ENCODE data around the gene CDK19. TPM values are rescaled to one million over a fixed set of nuclear protein-coding genes. Genes with fewer than 3 reads are reported as not detected.
A peak's percentile ranks its signal among the peaks of the same experiment; 100 is the strongest.

CDK19 gene
- total and polyA plus RNA-seq, 2 of the 13 experiments (the other 11 are each of a cell fraction or from before 2014, with no cell fraction given) = 13.4 to 27.0 TPM

DNA sequence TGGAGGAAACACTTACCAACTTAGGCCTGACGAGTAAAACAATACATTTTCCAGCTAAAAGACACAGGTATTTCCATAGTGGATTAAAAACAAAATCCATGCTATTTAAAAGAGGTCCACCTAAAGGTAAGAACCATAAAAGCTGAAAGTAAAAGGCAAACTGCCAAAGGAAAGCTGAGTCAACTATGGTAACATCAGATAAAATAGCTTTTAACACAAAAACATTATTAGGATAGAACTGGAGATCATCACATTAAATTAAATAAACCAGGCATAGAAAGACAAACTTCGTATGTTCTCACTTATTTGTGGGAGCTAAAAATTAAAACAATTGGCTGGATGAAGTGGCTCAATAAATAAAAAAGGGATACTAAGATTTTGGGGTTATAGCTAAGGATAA, 172.1 kb downstream of the CDK19 start:
- Histone ChIP-seq H3K4me1 (ENCODE audit: insufficient read depth, low read length) (no peaks in the 10 kb centered on the region), H3K27me3 (ENCODE audit: control insufficient read depth in 1 of 2, insufficient read depth in 2 of 2, low read length in 2 of 2) (no peaks in the 10 kb centered on the region), H3K79me2 (ENCODE audit: insufficient read depth, low read length) (no peaks in the 10 kb centered on the region), H4K20me1 (ENCODE audit: insufficient read depth, low read length) (no peaks in the 10 kb centered on the region), H2AFZ (ENCODE audit: low read length) (no peak overlapping the region), H3K4me2 (ENCODE audit: low read depth, low read length) (no peak overlapping the region), H3K9ac (ENCODE audit: insufficient read depth, low read depth, low read length) (no peak overlapping the region), H3K4me3 (replicated peaks in 1 of 3; ENCODE audit: insufficient read depth in 1 of 3, low read depth in 2 of 3, low read length in 3 of 3) (no peak overlapping the region), H3K9me3 (ENCODE audit: low read length) (no peaks in the 10 kb centered on the region), H3K27ac (ENCODE audit: extremely low read length, insufficient read depth, low read length) (no peak overlapping the region), H3K36me3 (replicated peaks in 1 of 2; ENCODE audit: control insufficient read depth in 1 of 2, insufficient read depth in 2 of 2, low read length in 2 of 2) (peaks cover 2 to 21% of the 10 kb centered on the region in 2 experiments; a peak in 4 of 5 replicates)
- DNase-seq (ENCODE audit: low spot score) (no peak), FAIRE-seq (no peak), ATAC-seq (no peak)
- no TSS peak for BruUV-seq (replicated peaks)
- CTCF ChIA-PET (ENCODE audit: low intra/inter-chr PET ratio, low total read pairs) = no interaction called here
- WGBS (ENCODE audit: low lambda C conversion rate) = 92% methylated on average over 2 of the region's 2 CpGs
- in situ Hi-C loops (cut with HindIII; ENCODE audit: extremely low pct_ligation_motif_present, low pct_unique_long_range_greater_than_20kb) = no loop called here
- TF ChIP-seq TBP (CRISPR knock-in tag; IDR thresholded peaks at IDR 0.05) = no peak
- intact Hi-C loops (cut with micrococcal nuclease; ENCODE audit: unreplicated experiment) = no loop called here
- POLR2A ChIA-PET = no interaction called here

DNA sequence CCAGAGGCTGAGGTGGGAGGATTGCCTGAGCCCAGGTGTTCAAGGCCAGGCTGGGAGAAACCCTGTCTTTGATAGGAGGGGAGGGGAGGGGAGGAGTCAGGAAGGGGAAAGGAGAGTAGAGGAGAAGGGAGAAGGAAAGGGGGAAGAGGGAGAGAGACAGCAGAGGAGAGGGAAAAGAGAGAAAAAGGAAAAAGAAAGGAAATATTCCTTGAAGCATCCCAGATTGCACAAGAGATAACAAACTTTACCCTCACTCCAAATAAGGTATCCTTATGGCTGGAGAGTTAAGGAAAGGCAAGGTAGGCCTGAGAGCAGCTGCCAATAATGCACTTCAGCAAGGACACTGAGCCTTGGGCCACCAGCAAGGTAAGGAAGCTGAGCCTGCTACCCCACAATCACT, 172.6 kb downstream of the CDK19 start:
- no peak overlapping the region for H3K4me3 ChIP-seq (replicated peaks in 1 of 3; ENCODE audit: insufficient read depth in 1 of 3, low read depth in 2 of 3, low read length in 3 of 3)
- no peak overlapping the region for H3K9ac ChIP-seq (ENCODE audit: insufficient read depth, low read depth, low read length)
- no peak overlapping the region for H2AFZ ChIP-seq (ENCODE audit: low read length)
- no peaks in the 10 kb centered on the region for H3K79me2 ChIP-seq (ENCODE audit: insufficient read depth, low read length)
- no peak for DNase-seq (ENCODE audit: low spot score)
- POLR2A ChIA-PET = interaction anchor here (0.7 kb wide), 1 partner anchor 11 kb away, joined by 3 read pairs; no protein-coding TSS in a partner anchor
- ATAC-seq = no peak
- TF ChIP-seq, protein P1, sequence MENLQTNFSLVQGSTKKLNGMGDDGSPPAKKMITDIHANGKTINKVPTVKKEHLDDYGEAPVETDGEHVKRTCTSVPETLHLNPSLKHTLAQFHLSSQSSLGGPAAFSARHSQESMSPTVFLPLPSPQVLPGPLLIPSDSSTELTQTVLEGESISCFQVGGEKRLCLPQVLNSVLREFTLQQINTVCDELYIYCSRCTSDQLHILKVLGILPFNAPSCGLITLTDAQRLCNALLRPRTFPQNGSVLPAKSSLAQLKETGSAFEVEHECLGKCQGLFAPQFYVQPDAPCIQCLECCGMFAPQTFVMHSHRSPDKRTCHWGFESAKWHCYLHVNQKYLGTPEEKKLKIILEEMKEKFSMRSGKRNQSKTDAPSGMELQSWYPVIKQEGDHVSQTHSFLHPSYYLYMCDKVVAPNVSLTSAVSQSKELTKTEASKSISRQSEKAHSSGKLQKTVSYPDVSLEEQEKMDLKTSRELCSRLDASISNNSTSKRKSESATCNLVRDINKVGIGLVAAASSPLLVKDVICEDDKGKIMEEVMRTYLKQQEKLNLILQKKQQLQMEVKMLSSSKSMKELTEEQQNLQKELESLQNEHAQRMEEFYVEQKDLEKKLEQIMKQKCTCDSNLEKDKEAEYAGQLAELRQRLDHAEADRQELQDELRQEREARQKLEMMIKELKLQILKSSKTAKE (CRISPR knock-in tag; IDR thresholded peaks at IDR 0.05; ENCODE audit: borderline replicate concordance) = no peak
- TF ChIP-seq ZMYM2 (CRISPR knock-in tag; IDR thresholded peaks at IDR 0.05) (no peak), ATRX (CRISPR knock-in tag; IDR thresholded peaks at IDR 0.05; ENCODE audit: borderline replicate concordance) (no peak), SIN3A (IDR thresholded peaks at IDR 0.05; ENCODE audit: borderline replicate concordance, low read depth, low read length) (no peak), JDP2 (CRISPR knock-in tag; IDR thresholded peaks at IDR 0.05; ENCODE audit: borderline replicate concordance) (no peak), PCBP2 (optimal IDR thresholded peaks at IDR 0.05; ENCODE audit: low read depth, low read length, poor library complexity, severe bottlenecking) (peak; percentile 32)
- no peaks in the 10 kb centered on the region for H3K9me3 ChIP-seq (ENCODE audit: low read length)
- BruUV-seq (replicated peaks) = no TSS peak
- CTCF ChIA-PET (ENCODE audit: low intra/inter-chr PET ratio, low total read pairs) = no interaction called here
- H3K27me3 ChIP-seq (ENCODE audit: control insufficient read depth in 1 of 2, insufficient read depth in 2 of 2, low read length in 2 of 2) = no peaks in the 10 kb centered on the region
- in situ Hi-C loops (cut with HindIII; ENCODE audit: extremely low pct_ligation_motif_present, low pct_unique_long_range_greater_than_20kb) = no loop called here
- no peaks in the 10 kb centered on the region for H4K20me1 ChIP-seq (ENCODE audit: insufficient read depth, low read length)
- intact Hi-C loops (cut with micrococcal nuclease; ENCODE audit: unreplicated experiment) = no loop called here
- no peak overlapping the region for H3K4me2 ChIP-seq (ENCODE audit: low read depth, low read length)
- FAIRE-seq = no peak
- H3K36me3 ChIP-seq (replicated peaks in 1 of 2; ENCODE audit: control insufficient read depth in 1 of 2, insufficient read depth in 2 of 2, low read length in 2 of 2) = peaks cover 2 to 21% of the 10 kb centered on the region in 2 experiments; a peak in 4 of 5 replicates
- no peaks in the 10 kb centered on the region for H3K4me1 ChIP-seq (ENCODE audit: insufficient read depth, low read length)
- H3K27ac ChIP-seq (ENCODE audit: extremely low read length, insufficient read depth, low read length) = no peak overlapping the region

Data from HepG2 (cell line).